SU-DHL-6 (cell line): ENCODE measurements around the gene DNAH5.

Experiments
- H2AFZ ChIP-seq: fragments of 200-600 bp; sonication (generic); 2 replicates; pipeline ENCODE4 v1.6.1; 2014; ENCODE audit warnings: low read depth, mild to moderate bottlenecking, moderate library complexity, mixed read lengths, antibody characterized with exemption, low read length; ENCODE audit not compliant: severe bottlenecking
- H3F3A ChIP-seq: fragments of 200-600 bp; shearing (Covaris generic); 2 replicates; pipeline ENCODE4 v1.6.0; 2016; ENCODE audit warnings: antibody characterized with exemption, mild to moderate bottlenecking; ENCODE audit not compliant: insufficient read depth
- H3K27ac ChIP-seq: fragments of 200-600 bp; sonication (generic); 2 replicates; pipeline ENCODE4 v1.5.1; 2016; ENCODE audit warnings: low read depth, mild to moderate bottlenecking, low read length, moderate library complexity, mixed read lengths
- H3K27me3 ChIP-seq: fragments of 200-600 bp; sonication (generic), shearing (Covaris generic); 2 replicates; pipeline ENCODE4 v1.6.0; 2014; ENCODE audit warnings: mild to moderate bottlenecking, low read length
- H3K36me3 ChIP-seq: fragments of 200-600 bp; sonication (generic); 2 replicates; pipeline ENCODE4 v1.6.1; 2014; ENCODE audit warnings: mild to moderate bottlenecking, low read length, mixed read lengths
- H3K4me2 ChIP-seq: fragments of 300-600, 200-600 bp; shearing (Covaris generic), sonication (generic); 2 replicates; pipeline ENCODE4 v1.6.0; 2014; ENCODE audit warnings: low read length, low read depth, mild to moderate bottlenecking; ENCODE audit not compliant: poor library complexity, severe bottlenecking
- H3K4me3 ChIP-seq: fragments of 200-600 bp; sonication (generic); 2 replicates; pipeline ENCODE4 v1.5.1; 2014; ENCODE audit warnings: antibody characterized with exemption, low read length, mild to moderate bottlenecking, mixed read lengths; ENCODE audit not compliant: insufficient read depth, poor library complexity, severe bottlenecking
- H3K79me2 ChIP-seq: fragments of 200-600 bp; sonication (generic); 2 replicates; pipeline ENCODE4 v1.6.1; 2014; ENCODE audit warnings: mild to moderate bottlenecking, low read length, moderate library complexity; ENCODE audit not compliant: insufficient read depth
- H3K9ac ChIP-seq: fragments of 200-600 bp; sonication (generic); 2 replicates; pipeline ENCODE4 v1.7.0; 2014; ENCODE audit warnings: mild to moderate bottlenecking, low read length
- H3K9me2 ChIP-seq: fragments of 200-600 bp; sonication (generic); replicated peaks from 2 replicates; pipeline ENCODE4 v1.6.1; 2014; ENCODE audit warnings: low read length; ENCODE audit not compliant: insufficient read depth
- H3K9me3 ChIP-seq: fragments of 200-600 bp; sonication (generic); 2 replicates; pipeline ENCODE4 v1.6.1; 2014; ENCODE audit warnings: low read length, mixed read lengths; ENCODE audit not compliant: insufficient read depth
- H4K20me1 ChIP-seq: fragments of 200-600 bp; sonication (generic); 2 replicates; pipeline ENCODE4 v1.6.1; 2014; ENCODE audit warnings: low read depth, mild to moderate bottlenecking, antibody characterized with exemption, low read length, moderate library complexity, mixed read lengths
- CTCF ChIP-seq: fragments of 200-600 bp; sonication (generic); IDR thresholded peaks from one replicate; pipeline ENCODE4 v1.5.1; 2017; ENCODE audit warnings: antibody characterized with exemption, mild to moderate bottlenecking, low read length, moderate library complexity; ENCODE audit not compliant: insufficient read depth, poor library complexity, severe bottlenecking
- EZH2phosphoT487 ChIP-seq: fragments of 200-600 bp; sonication (generic), shearing (Covaris generic); conservative IDR thresholded peaks from 2 replicates; pipeline ENCODE4 v1.6.1; 2018; ENCODE audit warnings: mild to moderate bottlenecking, antibody characterized with exemption, low read length, moderate library complexity, mixed read lengths

Gene DNAH5

GRCh38 chr5:13976867-13977830, 32.7 kb upstream of the DNAH5 start:
- Histone ChIP-seq H3K9me2 (no peaks in the 10 kb centered on the region), H3K36me3 (no peaks in the 10 kb centered on the region), H3K4me3 (no peak overlapping the region), H3K79me2 (no peaks in the 10 kb centered on the region), H3K9me3 (no peaks in the 10 kb centered on the region), H3K9ac (no peak overlapping the region), H3K27me3 (no peaks in the 10 kb centered on the region), H4K20me1 (no peaks in the 10 kb centered on the region), H3F3A (no peaks in the 10 kb centered on the region), H2AFZ (no peak overlapping the region), H3K27ac (no peak overlapping the region), H3K4me2 (no peak overlapping the region)
- no peak for TF ChIP-seq EZH2phosphoT487
- TF ChIP-seq CTCF = no peak

GRCh38 chr5:13976223-13976622, 31.7 kb upstream of the DNAH5 start:
- no peaks in the 10 kb centered on the region for H3K36me3 ChIP-seq
- no peaks in the 10 kb centered on the region for H3K27me3 ChIP-seq
- no peaks in the 10 kb centered on the region for H3K9me2 ChIP-seq
- H3K9ac ChIP-seq = no peak overlapping the region
- H3K9me3 ChIP-seq = no peaks in the 10 kb centered on the region
- H3F3A ChIP-seq = no peaks in the 10 kb centered on the region
- no peaks in the 10 kb centered on the region for H3K79me2 ChIP-seq
- no peak overlapping the region for H2AFZ ChIP-seq
- no peak overlapping the region for H3K4me2 ChIP-seq
- no peak overlapping the region for H3K4me3 ChIP-seq
- no peak for TF ChIP-seq CTCF
- no peak for TF ChIP-seq EZH2phosphoT487
- H4K20me1 ChIP-seq = no peaks in the 10 kb centered on the region
- no peak overlapping the region for H3K27ac ChIP-seq

- Histone ChIP-seq H3K27me3 (no peaks in the 10 kb centered on the region), H3K79me2 (no peaks in the 10 kb centered on the region), H3K9me3 (no peaks in the 10 kb centered on the region), H3K27ac (no peak overlapping the region), H3K4me3 (no peak overlapping the region), H3K9ac (no peak overlapping the region), H3K36me3 (no peaks in the 10 kb centered on the region), H3K4me2 (no peak overlapping the region), H3K9me2 (no peaks in the 10 kb centered on the region), H3F3A (no peaks in the 10 kb centered on the region), H4K20me1 (no peaks in the 10 kb centered on the region), H2AFZ (no peak overlapping the region)
- no peak for TF ChIP-seq EZH2phosphoT487
- TF ChIP-seq CTCF = no peak
These were observed 30.8 kb upstream of the DNAH5 start for GRCh38 chr5:13975246-13975645.
